Measurements from ENCODE around the gene CCDC7.
"Not testable (repeated sequence)": the region's sequence is repeated elsewhere in the genome, so short reads cannot be mapped to it uniquely, and the experiment has no call there.

- not testable (repeated sequence) for TF ChIP-seq POLR2AphosphoS5, POLR2A (IDR thresholded peaks at IDR 0.05)
- TF ChIP-seq, protein P1, sequence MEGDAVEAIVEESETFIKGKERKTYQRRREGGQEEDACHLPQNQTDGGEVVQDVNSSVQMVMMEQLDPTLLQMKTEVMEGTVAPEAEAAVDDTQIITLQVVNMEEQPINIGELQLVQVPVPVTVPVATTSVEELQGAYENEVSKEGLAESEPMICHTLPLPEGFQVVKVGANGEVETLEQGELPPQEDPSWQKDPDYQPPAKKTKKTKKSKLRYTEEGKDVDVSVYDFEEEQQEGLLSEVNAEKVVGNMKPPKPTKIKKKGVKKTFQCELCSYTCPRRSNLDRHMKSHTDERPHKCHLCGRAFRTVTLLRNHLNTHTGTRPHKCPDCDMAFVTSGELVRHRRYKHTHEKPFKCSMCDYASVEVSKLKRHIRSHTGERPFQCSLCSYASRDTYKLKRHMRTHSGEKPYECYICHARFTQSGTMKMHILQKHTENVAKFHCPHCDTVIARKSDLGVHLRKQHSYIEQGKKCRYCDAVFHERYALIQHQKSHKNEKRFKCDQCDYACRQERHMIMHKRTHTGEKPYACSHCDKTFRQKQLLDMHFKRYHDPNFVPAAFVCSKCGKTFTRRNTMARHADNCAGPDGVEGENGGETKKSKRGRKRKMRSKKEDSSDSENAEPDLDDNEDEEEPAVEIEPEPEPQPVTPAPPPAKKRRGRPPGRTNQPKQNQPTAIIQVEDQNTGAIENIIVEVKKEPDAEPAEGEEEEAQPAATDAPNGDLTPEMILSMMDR (IDR thresholded peaks at IDR 0.05) = not testable (repeated sequence)
Measured at GRCh38 chr10:32488038-32488437, 42.1 kb downstream of the CCDC7 start.

All from prostate gland (tissue), 2 donors.